HG02798 (cell line): ENCODE measurements around the gene TAS1R2.

Source experiments
- ATAC-seq: cut with Tn5 transposase; IDR thresholded peaks from one replicate; pipeline ENCODE4 v1.9.1; 2021; ENCODE audit warnings: mild to moderate bottlenecking; ENCODE audit not compliant: unreplicated experiment, poor library complexity

TAS1R2 gene

DNA sequence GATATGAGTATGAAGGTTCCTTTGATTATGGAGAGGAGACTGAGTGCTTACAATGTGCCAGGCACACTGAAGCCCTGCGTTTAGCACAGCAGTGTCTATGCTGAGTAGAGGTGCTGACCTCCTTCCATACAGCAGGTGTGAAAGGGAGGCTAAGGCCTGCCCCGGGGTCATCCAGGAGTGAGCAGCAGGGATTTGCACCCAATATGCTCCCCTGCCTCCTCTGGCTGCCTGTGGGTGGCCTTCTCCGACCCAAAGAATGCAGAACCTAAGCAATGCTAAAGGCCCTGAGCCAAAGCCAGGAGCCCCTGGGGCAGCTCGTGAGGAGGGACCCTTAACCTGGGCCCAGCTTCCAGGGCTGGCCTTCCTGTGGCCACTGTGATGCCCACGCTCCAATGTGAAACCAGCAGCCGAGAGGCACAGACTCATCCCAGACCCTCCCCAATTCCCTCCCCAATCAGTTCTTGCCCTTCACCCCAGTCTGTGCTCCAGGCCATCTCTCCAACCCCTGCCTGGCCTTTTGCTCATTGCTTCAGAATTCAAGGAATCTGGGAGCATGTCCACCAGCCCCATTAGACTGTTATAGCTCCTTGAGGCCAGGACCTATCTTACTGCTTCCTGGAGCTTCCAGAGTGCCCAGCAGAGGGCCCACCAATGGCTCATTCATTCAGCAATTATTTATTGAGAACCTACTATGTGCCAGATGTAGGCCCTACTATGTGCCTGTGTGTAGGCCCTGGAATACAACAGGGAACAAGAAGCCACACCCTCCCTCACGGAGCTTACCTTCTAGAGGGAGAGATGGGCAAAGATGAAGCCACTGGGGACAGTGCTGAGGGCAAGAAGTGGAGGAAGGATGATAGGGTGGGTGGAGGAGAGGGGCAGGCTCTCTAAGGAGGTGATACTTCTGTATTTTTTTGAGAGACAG lies 53.3 kb downstream of the TAS1R2 start:
- ATAC-seq = no peak

DNA sequence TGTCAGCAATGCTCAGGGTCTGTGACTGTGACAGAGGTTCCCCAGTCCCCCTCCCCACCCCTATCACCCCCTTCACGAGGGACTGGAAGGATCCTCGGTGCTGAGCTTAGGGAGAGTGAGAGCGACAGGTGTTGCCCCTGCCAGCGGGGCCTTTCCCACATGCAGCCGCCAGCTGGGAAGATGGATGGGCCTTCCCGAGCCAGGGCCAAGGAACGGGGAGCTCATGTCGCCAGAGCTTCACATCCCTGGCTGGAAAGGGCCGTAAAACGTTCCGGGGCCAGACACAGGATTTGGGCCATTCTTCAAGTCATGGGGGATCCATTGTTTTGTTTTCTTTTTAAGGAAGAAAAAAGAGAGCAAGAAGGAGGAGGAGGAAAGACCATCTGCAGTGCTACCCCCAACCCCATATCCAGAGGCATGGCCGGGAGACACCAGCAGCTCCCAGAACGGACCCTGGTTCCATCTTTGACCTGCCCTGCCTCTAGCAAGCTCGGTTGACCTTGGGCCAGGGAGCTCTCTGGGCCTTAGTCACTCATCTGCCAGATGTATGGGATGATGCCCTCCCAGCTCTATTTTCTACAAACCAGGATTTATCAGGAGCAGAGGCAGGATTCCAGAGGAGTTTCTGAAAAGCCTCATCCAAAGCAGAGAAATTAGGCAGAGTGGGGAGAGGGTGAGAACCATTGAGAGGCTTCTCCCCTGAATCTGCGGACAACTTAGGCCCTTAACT lies 54.1 kb downstream of the TAS1R2 start:
- no peak for ATAC-seq

DNA sequence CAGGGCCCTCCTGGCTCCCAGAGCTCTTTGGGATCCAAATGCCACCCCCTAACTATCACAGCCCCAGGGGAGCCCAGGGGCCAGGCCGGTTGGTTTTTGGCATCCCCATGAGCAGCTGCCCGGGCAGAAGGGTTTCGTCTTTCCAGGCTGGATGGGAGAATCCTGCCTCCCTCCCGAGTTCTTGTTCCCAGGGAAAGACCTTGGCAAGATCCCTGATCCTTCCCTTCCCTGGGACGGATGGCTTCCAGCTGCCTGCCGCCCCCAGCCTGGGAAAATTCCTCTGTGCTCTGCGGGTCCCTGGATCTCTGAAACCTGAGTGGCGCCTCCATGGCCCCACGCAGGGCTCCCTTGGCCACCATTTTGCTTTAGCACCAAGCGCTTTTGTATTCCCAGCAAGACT lies 55.6 kb downstream of the TAS1R2 start:
- no peak for ATAC-seq

DNA sequence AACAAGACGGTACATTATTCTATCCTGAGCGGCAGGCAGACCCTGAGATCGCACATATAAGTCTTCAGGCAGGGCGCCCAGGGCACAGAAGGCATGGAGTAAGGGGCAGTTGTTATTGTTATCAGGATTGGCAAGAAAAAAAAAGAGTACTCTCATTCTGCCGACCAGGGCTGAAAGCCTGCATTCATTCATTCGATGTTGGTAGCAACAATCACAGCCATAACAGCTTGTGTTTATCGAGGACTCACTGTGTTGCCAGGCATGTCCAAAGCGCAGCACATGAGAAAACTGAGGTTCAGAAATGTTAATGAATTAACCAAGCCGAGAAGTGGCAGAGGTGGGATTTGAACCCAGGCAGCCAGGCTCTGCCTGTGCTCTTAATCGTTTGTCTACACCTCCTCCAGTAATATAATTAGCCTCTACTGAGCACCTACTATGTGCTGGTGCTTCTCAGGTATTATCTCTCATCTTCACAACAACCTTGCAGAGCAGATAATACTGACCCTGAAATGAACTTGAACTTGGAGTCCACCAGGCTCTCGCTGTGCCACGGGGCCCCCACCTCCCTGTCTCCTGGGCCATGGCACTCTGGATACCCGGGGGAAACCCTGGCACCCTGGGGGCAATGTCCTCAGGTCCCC lies 56.2 kb downstream of the TAS1R2 start:
- ATAC-seq = no peak

DNA sequence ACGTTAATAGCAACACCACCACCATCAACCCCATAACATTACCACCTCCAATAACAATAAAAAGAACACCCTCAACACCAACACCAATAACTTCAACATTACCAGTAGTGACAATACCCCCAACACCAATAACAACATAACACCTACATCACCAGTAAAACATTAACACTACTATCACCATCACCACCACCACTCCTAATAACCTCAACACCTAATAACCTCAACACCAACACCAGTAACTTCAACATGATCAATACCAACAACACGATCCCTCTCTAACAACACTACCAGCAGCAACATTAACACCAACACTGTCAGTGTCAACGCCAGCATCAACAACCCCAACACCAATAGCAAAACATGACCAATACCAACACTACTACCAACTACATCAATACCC lies 57.2 kb downstream of the TAS1R2 start:
- no peak for ATAC-seq

DNA sequence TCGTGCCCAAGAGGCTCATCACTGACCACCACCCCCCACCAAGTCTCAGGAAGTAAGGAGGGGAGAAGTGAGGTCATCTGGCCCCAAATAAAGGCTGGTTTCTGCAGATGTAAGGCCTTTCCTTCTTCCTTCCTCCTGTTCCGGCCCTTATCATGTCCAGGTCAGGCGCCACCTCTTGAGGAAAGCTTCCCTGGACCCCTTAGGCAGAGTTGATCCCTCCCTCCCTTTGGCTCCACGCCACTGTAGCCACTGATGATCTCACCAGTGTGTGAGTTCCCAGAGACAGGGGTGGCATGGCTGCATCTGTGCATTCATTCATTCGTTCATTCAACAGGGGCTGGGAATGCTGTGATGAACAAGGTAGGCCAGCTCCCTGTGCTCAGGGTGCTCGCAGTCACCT lies 59.2 kb downstream of the TAS1R2 start:
- ATAC-seq = no peak

DNA sequence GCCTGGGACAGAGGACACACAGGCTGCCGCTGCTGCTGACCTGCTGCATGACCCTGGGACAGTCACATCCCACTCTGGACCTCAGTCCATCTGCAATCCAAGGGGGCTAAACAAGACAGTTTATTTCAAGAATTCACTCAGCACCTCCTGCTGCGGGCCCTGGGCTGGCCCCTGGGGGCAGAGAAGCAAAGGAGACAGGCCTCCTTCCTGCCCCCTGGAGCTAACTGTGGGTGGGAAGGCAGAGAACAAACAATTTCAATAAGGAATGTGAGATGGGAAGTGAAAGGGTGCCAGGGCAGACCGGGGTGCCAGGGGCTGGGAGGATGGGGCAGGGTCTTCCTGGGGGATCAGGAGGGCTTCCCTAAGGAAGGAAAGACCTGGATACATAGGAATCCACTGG lies 60.0 kb downstream of the TAS1R2 start:
- ATAC-seq = no peak

DNA sequence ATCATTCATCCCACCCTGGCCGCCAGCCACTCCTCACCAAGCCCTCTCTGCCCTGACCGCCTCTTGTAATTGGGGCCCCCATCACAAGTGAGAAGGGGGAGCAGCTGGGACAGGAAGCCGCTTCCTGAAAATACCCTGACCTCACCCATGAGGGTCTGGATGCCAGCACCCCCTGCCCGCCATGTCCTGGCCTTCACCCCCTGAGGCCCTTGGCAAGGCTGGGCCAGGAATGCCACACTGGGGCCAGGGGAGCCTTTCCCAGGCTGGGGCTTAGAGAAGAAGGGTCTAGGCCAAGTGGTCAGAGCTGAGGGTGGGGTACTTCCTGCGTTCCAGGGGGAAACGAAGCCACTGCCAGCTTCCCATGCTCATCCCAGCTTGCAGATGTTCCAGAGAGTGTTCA lies 60.5 kb downstream of the TAS1R2 start:
- no peak for ATAC-seq

DNA sequence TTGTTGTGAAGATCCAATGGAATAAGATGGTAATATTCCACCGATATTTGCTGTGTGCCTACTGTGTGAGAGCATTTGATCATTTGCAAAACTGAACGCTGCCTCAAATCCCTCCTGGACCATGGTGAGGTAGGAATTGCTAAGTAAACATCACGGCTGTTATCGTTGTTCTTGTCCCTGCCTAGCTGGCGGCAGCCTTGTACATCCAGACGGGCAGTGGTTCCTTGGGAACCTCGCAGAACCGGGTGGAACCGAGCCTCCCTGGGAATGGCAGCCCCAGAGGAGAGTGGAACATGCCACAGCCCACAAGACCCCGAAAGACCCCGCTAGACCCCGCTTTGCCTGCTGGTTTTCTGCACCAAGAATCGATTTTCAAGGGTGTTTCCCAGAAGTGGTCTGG lies 60.9 kb downstream of the TAS1R2 start:
- no peak for ATAC-seq

DNA sequence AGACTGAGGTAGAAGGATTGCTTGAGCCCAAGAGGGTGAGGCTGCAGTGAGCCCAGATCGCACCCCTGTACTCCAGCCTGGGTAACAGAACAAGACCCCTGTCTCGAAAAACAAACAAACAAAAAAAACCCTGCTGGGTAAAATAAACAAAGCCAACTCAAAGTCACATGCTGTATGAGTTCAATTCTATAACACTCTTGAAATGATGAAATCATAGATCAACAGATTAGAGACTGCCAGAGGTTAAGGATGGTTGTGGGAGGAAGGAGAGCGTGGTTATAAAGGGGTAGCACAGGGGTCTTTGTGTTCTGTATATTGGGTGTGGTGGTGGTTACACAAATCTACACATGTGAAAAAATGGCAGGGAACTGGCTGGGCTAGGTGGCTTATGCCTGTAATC lies 62.5 kb downstream of the TAS1R2 start:
- ATAC-seq = no peak

DNA sequence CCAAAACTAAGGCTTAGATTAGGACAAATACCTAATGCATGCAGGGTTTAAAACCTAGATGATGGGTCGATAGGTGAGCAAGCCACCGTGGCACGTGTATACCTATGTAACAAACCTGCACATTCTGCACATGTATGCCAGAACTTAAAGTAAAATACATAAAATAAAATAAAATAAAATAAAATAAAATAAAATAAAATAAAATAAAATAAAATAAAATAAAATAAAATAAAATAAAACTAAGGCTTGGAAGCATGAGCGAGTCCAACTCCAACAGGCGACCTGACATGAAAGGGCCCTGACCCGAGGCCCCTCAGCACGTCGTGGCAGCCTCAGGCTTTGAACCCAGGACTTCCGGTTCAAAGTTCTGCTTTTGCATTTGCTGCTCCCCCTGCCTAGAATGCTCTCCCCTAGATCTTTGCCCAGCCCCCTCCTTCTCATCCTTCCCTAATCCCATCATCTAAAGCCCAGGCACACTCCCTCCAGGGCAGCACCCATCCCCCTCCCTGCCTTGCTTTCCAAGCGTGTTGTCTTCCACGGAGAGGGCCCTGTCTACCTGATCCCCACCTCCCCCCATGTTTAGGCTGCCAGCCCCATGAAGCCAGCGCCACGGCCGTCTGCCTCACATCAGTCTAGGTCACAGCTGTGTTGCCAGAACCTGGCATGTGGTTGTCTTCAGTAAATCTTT lies 64.3 kb downstream of the TAS1R2 start:
- ATAC-seq = no peak

DNA sequence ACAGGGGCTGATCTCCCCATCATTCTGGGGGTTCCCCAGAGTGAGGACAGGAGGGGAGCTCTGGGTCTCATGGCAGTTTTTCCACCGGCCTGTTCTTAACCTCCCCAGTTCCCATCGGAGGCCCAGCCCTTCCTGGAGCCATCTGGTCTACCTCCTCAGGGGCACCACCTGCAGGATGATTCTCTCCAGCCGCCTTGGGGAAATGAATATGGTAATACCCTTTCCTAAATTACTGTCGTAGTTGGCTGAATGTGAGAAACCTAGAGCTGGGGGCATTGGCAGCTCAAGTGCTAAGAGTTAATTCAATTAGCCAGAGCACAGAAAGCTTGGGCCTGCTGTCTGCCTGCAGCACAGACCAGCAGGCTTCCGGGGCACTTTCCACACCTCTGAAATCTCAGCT lies 64.9 kb downstream of the TAS1R2 start:
- no peak for ATAC-seq

DNA sequence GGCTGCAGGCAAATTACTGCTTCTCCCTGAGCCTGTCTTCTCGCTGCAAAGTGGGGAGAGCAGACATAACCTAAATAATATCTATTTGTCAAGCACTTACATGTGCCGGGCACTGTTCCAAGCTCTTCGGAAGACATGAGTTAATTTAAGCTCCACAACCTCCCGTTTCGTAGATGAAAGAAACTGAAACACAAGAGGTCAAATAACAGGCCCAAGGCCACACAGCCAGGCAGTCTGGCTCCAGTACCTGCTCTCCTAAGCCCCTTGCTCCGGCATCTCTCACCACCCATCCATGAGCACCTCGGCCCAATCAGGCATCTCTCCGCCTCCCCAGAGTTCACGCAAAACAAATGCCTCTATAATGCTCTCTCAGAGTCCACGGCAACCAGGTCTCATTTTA lies 65.4 kb downstream of the TAS1R2 start:
- no peak for ATAC-seq

DNA sequence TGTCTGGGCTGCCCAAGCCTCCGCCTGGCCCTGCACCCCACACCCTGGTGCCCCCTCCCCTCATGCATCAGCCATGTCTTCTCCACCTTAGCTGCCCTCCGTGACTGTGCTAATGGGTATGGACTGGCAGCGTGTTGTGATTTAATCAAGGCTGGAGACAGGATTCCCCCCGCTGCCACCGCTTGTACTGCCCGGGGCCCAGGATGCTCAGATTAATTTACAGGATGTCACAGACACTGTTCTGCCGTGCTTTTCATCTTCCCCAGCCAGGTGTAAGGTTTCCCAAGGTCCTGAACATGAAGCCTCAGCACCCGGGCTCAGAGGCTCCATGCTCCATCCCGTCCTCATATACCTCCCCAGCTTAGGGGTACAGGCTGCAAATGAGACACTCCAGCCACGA lies 66.3 kb downstream of the TAS1R2 start:
- ATAC-seq = no peak

DNA sequence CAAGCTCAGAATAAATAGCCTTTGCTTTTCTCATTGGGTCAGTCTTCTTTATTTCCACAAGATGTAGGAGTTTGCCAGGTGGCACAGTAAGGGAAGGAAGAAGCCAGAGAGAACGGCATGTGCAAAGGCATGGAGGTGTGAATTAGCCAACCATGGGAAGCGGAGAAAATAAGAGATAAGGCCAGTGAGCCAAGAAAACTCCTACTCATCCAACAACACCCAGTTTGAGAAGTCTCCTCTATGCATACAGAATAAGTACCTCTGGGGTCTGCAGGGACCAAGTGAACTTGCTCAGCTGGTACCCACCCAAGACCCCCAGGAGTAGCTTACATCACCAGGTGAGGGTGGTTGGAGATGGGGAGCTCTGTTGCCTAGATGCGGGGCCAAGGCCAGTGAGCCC lies 66.7 kb downstream of the TAS1R2 start:
- ATAC-seq = no peak
